Duodenal mucosa (tissue), 2 donors: Measurements from ENCODE around the gene DIAPH3.

Source experiments
- H3K27ac ChIP-seq: one replicate; pipeline ENCODE4 v1.7.0; 2013; ENCODE audit warnings: low read depth, low read length
- H3K27me3 ChIP-seq, 2 donors: one replicate each; pipeline ENCODE4 v1.7.0; 2013; ENCODE audit warnings: low read length in 2 of 2, control low read depth in 1 of 2; ENCODE audit not compliant: insufficient read depth in 2 of 2, control insufficient read depth in 1 of 2
- H3K36me3 ChIP-seq, 2 donors: one replicate each; pipeline ENCODE4 v1.7.0; 2013; ENCODE audit warnings: low read length in 2 of 2, control low read depth in 1 of 2; ENCODE audit not compliant: insufficient read depth in 2 of 2, control insufficient read depth in 1 of 2
- H3K4me1 ChIP-seq, 2 donors: one replicate each; pipeline ENCODE4 v1.7.0; 2013; ENCODE audit warnings: low read length in 2 of 2, control low read depth in 1 of 2; ENCODE audit not compliant: insufficient read depth in 2 of 2, control insufficient read depth in 1 of 2
- H3K4me3 ChIP-seq, 2 donors: one replicate each; pipeline ENCODE4 v1.7.0; 2013; ENCODE audit warnings: low read length in 2 of 2, low read depth in 1 of 2
- H3K9ac ChIP-seq, 2 donors: one replicate each; pipeline ENCODE4 v1.7.0; 2013; ENCODE audit warnings: low read length in 2 of 2, low read depth in 1 of 2
- H3K9me3 ChIP-seq, 2 donors: one replicate each; pipeline ENCODE4 v1.7.0; 2013; ENCODE audit warnings: low read length in 2 of 2, control low read depth in 1 of 2; ENCODE audit not compliant: control insufficient read depth in 1 of 2

DIAPH3 gene

GRCh38 chr13:60134376-60134775 is 29.4 kb downstream of the DIAPH3 start:
- no peaks in the 10 kb centered on the region for H3K27me3 ChIP-seq
- no peak overlapping the region for H3K9ac ChIP-seq
- no peaks in the 10 kb centered on the region for H3K9me3 ChIP-seq
- no peaks in the 10 kb centered on the region for H3K36me3 ChIP-seq
- no peak overlapping the region for H3K27ac ChIP-seq
- no peak overlapping the region for H3K4me3 ChIP-seq
- no peaks in the 10 kb centered on the region for H3K4me1 ChIP-seq

GRCh38 chr13:60121337-60121687 is 42.4 kb downstream of the DIAPH3 start:
- peaks cover 0 to under 1% of the 10 kb centered on the region in 2 donors for H3K9me3 ChIP-seq
- no peaks in the 10 kb centered on the region for H3K27me3 ChIP-seq
- no peak overlapping the region for H3K9ac ChIP-seq
- no peaks in the 10 kb centered on the region for H3K4me1 ChIP-seq
- H3K27ac ChIP-seq, result no peak overlapping the region
- no peaks in the 10 kb centered on the region for H3K36me3 ChIP-seq
- no peak overlapping the region for H3K4me3 ChIP-seq

- no peak overlapping the region for H3K4me3 ChIP-seq
- H3K4me1 ChIP-seq, result no peaks in the 10 kb centered on the region
- no peak overlapping the region for H3K9ac ChIP-seq
- H3K27me3 ChIP-seq, result no peaks in the 10 kb centered on the region
- H3K27ac ChIP-seq, result no peak overlapping the region
- H3K9me3 ChIP-seq, result no peaks in the 10 kb centered on the region
- H3K36me3 ChIP-seq, result no peaks in the 10 kb centered on the region
These were observed 43.0 kb downstream of the DIAPH3 start for GRCh38 chr13:60120617-60121336.

- no peak overlapping the region for H3K27ac ChIP-seq
- no peaks in the 10 kb centered on the region for H3K4me1 ChIP-seq
- H3K9ac ChIP-seq, result no peak overlapping the region
- no peaks in the 10 kb centered on the region for H3K27me3 ChIP-seq
- peaks cover 0 to 10% of the 10 kb centered on the region in 2 donors for H3K9me3 ChIP-seq
- H3K4me3 ChIP-seq, result no peak overlapping the region
- H3K36me3 ChIP-seq, result no peaks in the 10 kb centered on the region
These were observed 44.9 kb downstream of the DIAPH3 start for GRCh38 chr13:60118696-60119400.

GRCh38 chr13:60114499-60115028 is 49.2 kb downstream of the DIAPH3 start:
- H3K9me3 ChIP-seq, result peaks cover 0 to 10% of the 10 kb centered on the region in 2 donors
- no peak overlapping the region for H3K9ac ChIP-seq
- no peaks in the 10 kb centered on the region for H3K4me1 ChIP-seq
- no peak overlapping the region for H3K27ac ChIP-seq
- H3K4me3 ChIP-seq, result no peak overlapping the region
- H3K27me3 ChIP-seq, result no peaks in the 10 kb centered on the region
- H3K36me3 ChIP-seq, result no peaks in the 10 kb centered on the region

- Histone ChIP-seq H3K27ac (no peak overlapping the region), H3K27me3 (no peaks in the 10 kb centered on the region)
These were observed 51.0 kb downstream of the DIAPH3 start for GRCh38 chr13:60112771-60113170.

GRCh38 chr13:60111691-60112090 is 52.0 kb downstream of the DIAPH3 start:
- Histone ChIP-seq H3K4me3 (no peak overlapping the region), H3K9ac (no peak overlapping the region), H3K4me1 (no peaks in the 10 kb centered on the region), H3K36me3 (no peaks in the 10 kb centered on the region), H3K27ac (no peak overlapping the region), H3K9me3 (peaks cover 0 to 10% of the 10 kb centered on the region in 2 donors), H3K27me3 (no peaks in the 10 kb centered on the region)

More at GRCh38 chr13:60112771-60113170, 51.0 kb downstream of the DIAPH3 start:
- Histone ChIP-seq H3K36me3 (no peaks in the 10 kb centered on the region), H3K4me1 (no peaks in the 10 kb centered on the region), H3K9me3 (peaks cover 0 to 10% of the 10 kb centered on the region in 2 donors), H3K4me3 (no peak overlapping the region), H3K9ac (no peak overlapping the region)

- no peaks in the 10 kb centered on the region for H3K27me3 ChIP-seq
- no peak overlapping the region for H3K27ac ChIP-seq
- H3K9me3 ChIP-seq, result peaks cover 0 to 1% of the 10 kb centered on the region in 2 donors
- no peak overlapping the region for H3K9ac ChIP-seq
- no peaks in the 10 kb centered on the region for H3K36me3 ChIP-seq
- H3K4me3 ChIP-seq, result no peak overlapping the region
- H3K4me1 ChIP-seq, result no peaks in the 10 kb centered on the region
These were observed 54.4 kb downstream of the DIAPH3 start for GRCh38 chr13:60109285-60109684.

- H3K4me3 ChIP-seq, result no peak overlapping the region
- no peak overlapping the region for H3K27ac ChIP-seq
- no peaks in the 10 kb centered on the region for H3K27me3 ChIP-seq
- H3K36me3 ChIP-seq, result no peaks in the 10 kb centered on the region
- H3K9ac ChIP-seq, result no peak overlapping the region
- H3K9me3 ChIP-seq, result no peaks in the 10 kb centered on the region
- H3K4me1 ChIP-seq, result no peaks in the 10 kb centered on the region
These were observed 55.1 kb downstream of the DIAPH3 start for GRCh38 chr13:60108589-60108988.

- Histone ChIP-seq H3K4me3 (no peak overlapping the region), H3K9me3 (no peaks in the 10 kb centered on the region), H3K27ac (no peak overlapping the region), H3K27me3 (no peaks in the 10 kb centered on the region), H3K4me1 (peaks cover 0 to 2% of the 10 kb centered on the region in 2 donors), H3K9ac (no peak overlapping the region), H3K36me3 (no peaks in the 10 kb centered on the region)
These were observed 63.9 kb downstream of the DIAPH3 start for GRCh38 chr13:60099631-60100420.
